ENCODE results near the gene PWWP2B.

PWWP2B gene

GRCh38 chr10:132355754-132356153 lies 41.2 kb upstream of the PWWP2B start:
- Histone ChIP-seq H3K9me3 (ENCODE audit: control insufficient read depth, low read length) (no peaks in the 10 kb centered on the region), H3K4me3 (ENCODE audit: low read length) (no peak overlapping the region), H3K4me1 (ENCODE audit: control insufficient read depth, insufficient read depth, low read length) (no peaks in the 10 kb centered on the region), H3K27me3 (ENCODE audit: control insufficient read depth, insufficient read depth, low read length) (no peaks in the 10 kb centered on the region), H3K36me3 (ENCODE audit: control insufficient read depth, insufficient read depth, low read length) (no peaks in the 10 kb centered on the region), H3K9ac (ENCODE audit: low read length) (no peak overlapping the region)

GRCh38 chr10:132356621-132357195 lies 40.3 kb upstream of the PWWP2B start:
- Histone ChIP-seq H3K36me3 (ENCODE audit: control insufficient read depth, insufficient read depth, low read length) (no peaks in the 10 kb centered on the region), H3K9ac (ENCODE audit: low read length) (no peak overlapping the region), H3K4me3 (ENCODE audit: low read length) (no peak overlapping the region), H3K4me1 (ENCODE audit: control insufficient read depth, insufficient read depth, low read length) (no peaks in the 10 kb centered on the region), H3K27me3 (ENCODE audit: control insufficient read depth, insufficient read depth, low read length) (no peaks in the 10 kb centered on the region), H3K9me3 (ENCODE audit: control insufficient read depth, low read length) (no peaks in the 10 kb centered on the region)

GRCh38 chr10:132357286-132358058 lies 39.5 kb upstream of the PWWP2B start:
- Histone ChIP-seq H3K4me3 (ENCODE audit: low read length) (no peak overlapping the region), H3K9me3 (ENCODE audit: control insufficient read depth, low read length) (no peaks in the 10 kb centered on the region), H3K4me1 (ENCODE audit: control insufficient read depth, insufficient read depth, low read length) (no peaks in the 10 kb centered on the region), H3K27me3 (ENCODE audit: control insufficient read depth, insufficient read depth, low read length) (no peaks in the 10 kb centered on the region), H3K36me3 (ENCODE audit: control insufficient read depth, insufficient read depth, low read length) (no peaks in the 10 kb centered on the region), H3K9ac (ENCODE audit: low read length) (no peak overlapping the region)

GRCh38 chr10:132359305-132360040 lies 37.5 kb upstream of the PWWP2B start:
- Histone ChIP-seq H3K9ac (ENCODE audit: low read length) (no peak overlapping the region), H3K36me3 (ENCODE audit: control insufficient read depth, insufficient read depth, low read length) (peaks cover 3% of the 10 kb centered on the region), H3K4me1 (ENCODE audit: control insufficient read depth, insufficient read depth, low read length) (no peaks in the 10 kb centered on the region), H3K9me3 (ENCODE audit: control insufficient read depth, low read length) (no peaks in the 10 kb centered on the region), H3K4me3 (ENCODE audit: low read length) (no peak overlapping the region), H3K27me3 (ENCODE audit: control insufficient read depth, insufficient read depth, low read length) (no peaks in the 10 kb centered on the region)

- no peaks in the 10 kb centered on the region for H3K4me1 ChIP-seq (ENCODE audit: control insufficient read depth, insufficient read depth, low read length)
- no peak overlapping the region for H3K9ac ChIP-seq (ENCODE audit: low read length)
- H3K36me3 ChIP-seq (ENCODE audit: control insufficient read depth, insufficient read depth, low read length): peaks cover 3% of the 10 kb centered on the region
- H3K27me3 ChIP-seq (ENCODE audit: control insufficient read depth, insufficient read depth, low read length): no peaks in the 10 kb centered on the region
- no peak overlapping the region for H3K4me3 ChIP-seq (ENCODE audit: low read length)
- no peaks in the 10 kb centered on the region for H3K9me3 ChIP-seq (ENCODE audit: control insufficient read depth, low read length)
These were observed 36.1 kb upstream of the PWWP2B start for GRCh38 chr10:132360766-132361447.

- peaks cover 3% of the 10 kb centered on the region for H3K36me3 ChIP-seq (ENCODE audit: control insufficient read depth, insufficient read depth, low read length)
- H3K9ac ChIP-seq (ENCODE audit: low read length): no peak overlapping the region
- H3K4me1 ChIP-seq (ENCODE audit: control insufficient read depth, insufficient read depth, low read length): no peaks in the 10 kb centered on the region
- H3K27me3 ChIP-seq (ENCODE audit: control insufficient read depth, insufficient read depth, low read length): no peaks in the 10 kb centered on the region
- H3K9me3 ChIP-seq (ENCODE audit: control insufficient read depth, low read length): no peaks in the 10 kb centered on the region
- no peak overlapping the region for H3K4me3 ChIP-seq (ENCODE audit: low read length)
These were observed 35.4 kb upstream of the PWWP2B start for GRCh38 chr10:132361581-132362101.

DNA sequence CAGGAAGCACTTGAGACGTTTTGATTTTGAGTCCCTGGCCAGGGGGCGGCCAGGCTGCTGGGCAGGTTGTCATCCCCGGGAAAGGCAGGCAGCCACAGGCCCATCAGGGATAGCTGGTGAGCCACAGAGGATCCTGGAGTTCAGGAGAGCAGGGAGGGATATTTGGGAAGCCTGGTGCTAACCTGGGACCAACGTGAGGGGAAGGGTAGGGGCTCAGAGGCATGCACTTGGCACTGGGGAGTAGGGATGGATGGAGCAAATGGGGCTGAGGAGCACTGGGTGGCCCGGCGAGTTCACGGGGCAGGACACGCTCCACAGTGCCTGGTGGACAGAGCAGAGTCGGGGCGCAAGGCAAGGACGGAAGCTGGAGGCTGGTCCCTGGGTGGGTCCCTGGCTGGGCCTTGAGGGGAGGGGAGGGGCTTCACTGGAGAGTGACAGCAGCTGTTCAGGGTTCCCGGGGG lies 34.8 kb upstream of the PWWP2B start:
- no peak overlapping the region for H3K4me3 ChIP-seq (ENCODE audit: low read length)
- no peaks in the 10 kb centered on the region for H3K9me3 ChIP-seq (ENCODE audit: control insufficient read depth, low read length)
- H3K36me3 ChIP-seq (ENCODE audit: control insufficient read depth, insufficient read depth, low read length): peaks cover 3% of the 10 kb centered on the region
- no peak overlapping the region for H3K9ac ChIP-seq (ENCODE audit: low read length)
- no peaks in the 10 kb centered on the region for H3K4me1 ChIP-seq (ENCODE audit: control insufficient read depth, insufficient read depth, low read length)
- H3K27me3 ChIP-seq (ENCODE audit: control insufficient read depth, insufficient read depth, low read length): no peaks in the 10 kb centered on the region

DNA sequence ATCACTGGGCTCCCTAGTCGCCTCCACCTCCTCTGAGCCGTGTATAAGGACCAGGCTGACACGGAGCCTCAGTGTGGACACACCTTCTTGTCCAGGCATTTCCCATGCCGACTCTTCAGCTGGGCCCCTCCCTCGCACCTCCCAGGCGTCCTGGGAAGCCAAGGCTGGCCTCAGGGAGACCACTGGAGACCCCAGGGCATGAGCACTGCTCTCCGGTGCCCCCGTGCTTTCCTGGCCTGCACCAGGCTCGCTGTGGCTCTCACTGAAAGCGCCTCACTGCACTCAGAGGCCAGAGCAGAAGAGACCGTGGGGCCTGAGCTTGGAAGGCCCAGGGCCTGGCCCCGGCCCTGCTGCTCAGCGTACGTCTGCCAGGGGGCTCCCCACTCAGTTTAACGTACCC lies 33.6 kb upstream of the PWWP2B start:
- peaks cover 3% of the 10 kb centered on the region for H3K36me3 ChIP-seq (ENCODE audit: control insufficient read depth, insufficient read depth, low read length)

GRCh38 chr10:132363921-132364593 lies 32.9 kb upstream of the PWWP2B start:
- peaks cover 3% of the 10 kb centered on the region for H3K36me3 ChIP-seq (ENCODE audit: control insufficient read depth, insufficient read depth, low read length)
- no peak overlapping the region for H3K9ac ChIP-seq (ENCODE audit: low read length)
- no peak overlapping the region for H3K4me3 ChIP-seq (ENCODE audit: low read length)

More for the DNA sequence above, 33.6 kb upstream of the PWWP2B start:
- H3K4me3 ChIP-seq (ENCODE audit: low read length): no peak overlapping the region
- H3K9me3 ChIP-seq (ENCODE audit: control insufficient read depth, low read length): no peaks in the 10 kb centered on the region
- no peaks in the 10 kb centered on the region for H3K4me1 ChIP-seq (ENCODE audit: control insufficient read depth, insufficient read depth, low read length)
- H3K9ac ChIP-seq (ENCODE audit: low read length): no peak overlapping the region
- no peaks in the 10 kb centered on the region for H3K27me3 ChIP-seq (ENCODE audit: control insufficient read depth, insufficient read depth, low read length)

GRCh38 chr10:132364594-132364970 lies 32.4 kb upstream of the PWWP2B start:
- H3K9ac ChIP-seq (ENCODE audit: low read length): no peak overlapping the region
- no peaks in the 10 kb centered on the region for H3K27me3 ChIP-seq (ENCODE audit: control insufficient read depth, insufficient read depth, low read length)
- no peak overlapping the region for H3K4me3 ChIP-seq (ENCODE audit: low read length)
- H3K9me3 ChIP-seq (ENCODE audit: control insufficient read depth, low read length): no peaks in the 10 kb centered on the region
- H3K4me1 ChIP-seq (ENCODE audit: control insufficient read depth, insufficient read depth, low read length): no peaks in the 10 kb centered on the region
- H3K36me3 ChIP-seq (ENCODE audit: control insufficient read depth, insufficient read depth, low read length): peaks cover 3% of the 10 kb centered on the region

More at GRCh38 chr10:132363921-132364593, 32.9 kb upstream of the PWWP2B start:
- Histone ChIP-seq H3K27me3 (ENCODE audit: control insufficient read depth, insufficient read depth, low read length) (no peaks in the 10 kb centered on the region), H3K4me1 (ENCODE audit: control insufficient read depth, insufficient read depth, low read length) (no peaks in the 10 kb centered on the region), H3K9me3 (ENCODE audit: control insufficient read depth, low read length) (no peaks in the 10 kb centered on the region)

DNA sequence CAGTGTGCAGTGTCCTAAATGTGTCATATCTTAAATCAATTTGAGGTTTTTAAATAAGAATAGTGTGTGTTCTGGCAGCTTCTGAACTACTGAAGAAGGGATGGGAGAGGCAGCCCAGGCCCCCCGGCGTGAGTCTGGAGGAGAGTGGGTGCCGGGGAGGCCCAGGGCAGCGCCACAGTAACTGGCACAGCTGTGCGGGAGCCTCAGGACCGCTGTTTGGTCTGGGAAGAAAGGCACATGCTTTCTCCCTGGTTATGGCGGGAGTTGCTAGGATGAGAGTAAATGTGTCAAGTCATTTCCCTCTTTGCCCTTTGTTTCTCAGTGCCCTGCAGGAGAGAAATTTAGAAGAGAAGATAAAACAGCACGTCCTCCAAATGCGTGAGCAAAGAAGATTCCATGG lies 31.9 kb upstream of the PWWP2B start:
- peaks cover 3% of the 10 kb centered on the region for H3K36me3 ChIP-seq (ENCODE audit: control insufficient read depth, insufficient read depth, low read length)
- H3K9me3 ChIP-seq (ENCODE audit: control insufficient read depth, low read length): no peaks in the 10 kb centered on the region
- H3K27me3 ChIP-seq (ENCODE audit: control insufficient read depth, insufficient read depth, low read length): no peaks in the 10 kb centered on the region
- H3K4me3 ChIP-seq (ENCODE audit: low read length): no peak overlapping the region
- H3K9ac ChIP-seq (ENCODE audit: low read length): no peak overlapping the region
- H3K4me1 ChIP-seq (ENCODE audit: control insufficient read depth, insufficient read depth, low read length): no peaks in the 10 kb centered on the region
